SK-N-SH (cell line): ENCODE results near the gene NSMCE4A. TPM values are rescaled to one million over a fixed set of nuclear protein-coding genes. Genes with fewer than 3 reads are reported as not detected.

Source experiments
- CTCF ChIA-PET: fragments of 300-600, 350-600 bp; formaldehyde crosslinking; extraction: SDS; loops from one replicate; lab custom pipeline; 2021; lab: Yijun Ruan, JAX
- POLR2A ChIA-PET: fragments of 350-600 bp; sonication (Branson Sonifier 250); formaldehyde crosslinking; extraction: SDS; loops from one replicate; lab custom pipeline; 2020; ENCODE audit warnings: antibody characterized with exemption, inconsistent platforms; lab: Yijun Ruan, JAX
- DNase-seq: peaks from one replicate; pipeline ENCODE4 v3.0.0; 2012
- H2AFZ ChIP-seq: fragments of 200-600 bp; sonication (generic); 2 replicates; pipeline ENCODE4 v1.8.1; 2016; ENCODE audit warnings: antibody characterized with exemption, mild to moderate bottlenecking, low read depth
- H3F3A ChIP-seq: fragments of 200-600 bp; sonication (generic); replicated peaks from 2 replicates; pipeline ENCODE3; 2016; ENCODE audit warnings: antibody characterized with exemption, mild to moderate bottlenecking; ENCODE audit not compliant: insufficient read depth
- H3K27ac ChIP-seq, 2 experiments: fragments of 200-500 bp in 1 of 2; fragments of 200-600 bp in 1 of 2; sonication (Bioruptor generic) in 1 of 2; sonication (generic), shearing (Covaris generic) in 1 of 2; 2 replicates each; pipeline versions ENCODE4 v1.5.1 to v1.6.1; 2014 to 2016; ENCODE audit warnings: low read depth in 2 of 2, inconsistent platforms in 1 of 2, low read length in 1 of 2, mild to moderate bottlenecking in 1 of 2, mixed read lengths in 1 of 2
- H3K27me3 ChIP-seq: fragments of 200-600 bp; sonication (generic), shearing (Covaris generic); 2 replicates; pipeline ENCODE4 v1.6.1; 2016; ENCODE audit warnings: mixed run types; ENCODE audit not compliant: insufficient read depth
- H3K36me3 ChIP-seq, 2 experiments: fragments of 200-500 bp in 1 of 2; fragments of 200-600 bp in 1 of 2; sonication (Bioruptor generic) in 1 of 2; sonication (generic) in 1 of 2; replicated peaks in 1 of 2; 2 replicates each; pipeline versions ENCODE3 to v1.5.1; 2014 to 2016; ENCODE audit warnings: low read length in 1 of 2, mild to moderate bottlenecking in 1 of 2; ENCODE audit not compliant: insufficient read depth in 2 of 2, control insufficient read depth in 1 of 2
- H3K4me1 ChIP-seq, 2 experiments: fragments of 200-500 bp in 1 of 2; fragments of 200-600 bp in 1 of 2; sonication (Bioruptor generic) in 1 of 2; sonication (generic), shearing (Covaris generic) in 1 of 2; 2 replicates each; pipeline versions ENCODE4 v1.5.1 to v1.6.1; 2014 to 2016; ENCODE audit warnings: low read depth in 1 of 2, low read length in 1 of 2, mixed run types in 1 of 2; ENCODE audit not compliant: insufficient read depth in 2 of 2, control insufficient read depth in 1 of 2
- H3K4me2 ChIP-seq: fragments of 200-600 bp; sonication (generic), shearing (Covaris generic); 2 replicates; pipeline ENCODE4 v1.6.1; 2017; ENCODE audit warnings: mixed run types
- H3K4me3 ChIP-seq, 2 experiments: fragments of 200-500 bp in 1 of 2; fragments of 200-600 bp in 1 of 2; sonication (Bioruptor generic) in 1 of 2; sonication (generic), shearing (Covaris generic) in 1 of 2; 2 replicates each; pipeline versions ENCODE4 v1.5.1 to v1.8.1; 2014 to 2016; ENCODE audit warnings: low read depth in 2 of 2, inconsistent platforms in 1 of 2, low read length in 1 of 2, mild to moderate bottlenecking in 1 of 2, mixed read lengths in 1 of 2, moderate library complexity in 1 of 2
- H3K79me2 ChIP-seq: fragments of 200-600 bp; sonication (generic); 2 replicates; pipeline ENCODE4 v1.8.1; 2017; ENCODE audit warnings: mild to moderate bottlenecking; ENCODE audit not compliant: insufficient read depth
- H3K9ac ChIP-seq: fragments of 200-600 bp; sonication (generic); 2 replicates; pipeline ENCODE4 v1.6.1; 2017; ENCODE audit warnings: mixed run types
- H3K9me2 ChIP-seq: fragments of 200-600 bp; sonication (generic); 2 replicates; pipeline ENCODE4 v1.6.1; 2017; ENCODE audit warnings: mixed run types
- H3K9me3 ChIP-seq: fragments of 200-600 bp; sonication (generic); 2 replicates; pipeline ENCODE4 v1.6.1; 2017; ENCODE audit warnings: mixed run types, mild to moderate bottlenecking, moderate library complexity
- H4K20me1 ChIP-seq: fragments of 200-600 bp; sonication (generic); 2 replicates; pipeline ENCODE4 v1.6.1; 2017; ENCODE audit warnings: mild to moderate bottlenecking, mixed run types; ENCODE audit not compliant: insufficient read depth
- ELF1 ChIP-seq: IDR thresholded peaks from 2 replicates; pipeline ENCODE4 v1.4.0; 2012
- FOSL2 ChIP-seq: IDR thresholded peaks from 2 replicates; pipeline ENCODE4 v1.4.0; 2012; ENCODE audit warnings: low read depth, mild to moderate bottlenecking, moderate library complexity, borderline replicate concordance
- FOXJ3 ChIP-seq: sonication (generic); formaldehyde crosslinking; IDR thresholded peaks from 2 replicates; pipeline ENCODE4 v1.5.1; 2020; ENCODE audit warnings: mild to moderate bottlenecking, missing genetic modification reagents
- IRF3 ChIP-seq: fragments of 150-350 bp; IDR thresholded peaks from 2 replicates; pipeline ENCODE4 v1.6.1; 2016; ENCODE audit warnings: mild to moderate bottlenecking, low read depth, low read length
- JUND ChIP-seq: IDR thresholded peaks from 2 replicates; pipeline ENCODE4 v1.4.0; 2012
- RCOR1 ChIP-seq: fragments of 150-350 bp; IDR thresholded peaks from 2 replicates; pipeline ENCODE4 v1.6.1; 2017; ENCODE audit warnings: antibody characterized with exemption, low read length
- RFX5 ChIP-seq: IDR thresholded peaks from 2 replicates; pipeline ENCODE4 v1.6.1; 2012; ENCODE audit warnings: mild to moderate bottlenecking, improper control_type of control experiment, low read length
- TEAD4 ChIP-seq: IDR thresholded peaks from 2 replicates; pipeline ENCODE4 v1.4.0; 2012; ENCODE audit warnings: mild to moderate bottlenecking, borderline replicate concordance; ENCODE audit not compliant: insufficient read depth
- USF1 ChIP-seq: IDR thresholded peaks from 2 replicates; pipeline ENCODE4 v1.4.0; 2012; ENCODE audit warnings: low read depth, borderline replicate concordance
- USF2 ChIP-seq: fragments of 150-350 bp; IDR thresholded peaks from 2 replicates; pipeline ENCODE4 v1.6.1; 2017; ENCODE audit warnings: antibody characterized with exemption, low read length, low read depth, borderline replicate concordance
- YY1 ChIP-seq: IDR thresholded peaks from 2 replicates; pipeline ENCODE4 v1.4.0; 2012; ENCODE audit warnings: low read depth, mild to moderate bottlenecking
- ZBTB33 ChIP-seq: IDR thresholded peaks from 2 replicates; pipeline ENCODE4 v1.4.0; 2012; ENCODE audit warnings: low read depth, borderline replicate concordance
- WGBS: methylation state at CpG from one replicate; pipeline ENCODE4 v1.1.6; 2017; ENCODE audit warnings: low lambda C conversion rate; 5-methylcytosine and 5-hydroxymethylcytosine counted together
- polyA plus RNA-seq, 3 experiments: library from polyadenylated mRNA; depleted of rRNA; stranded (reverse); fragments of >200 nt; gene quantifications; 2 replicates each; pipeline ENCODE4 v1.2.3, GENCODE V29; 2012

The NSMCE4A gene
- polyA plus RNA-seq, 1 of the 3 experiments (the other 2 are of a cell fraction): 28.5 TPM

DNA sequence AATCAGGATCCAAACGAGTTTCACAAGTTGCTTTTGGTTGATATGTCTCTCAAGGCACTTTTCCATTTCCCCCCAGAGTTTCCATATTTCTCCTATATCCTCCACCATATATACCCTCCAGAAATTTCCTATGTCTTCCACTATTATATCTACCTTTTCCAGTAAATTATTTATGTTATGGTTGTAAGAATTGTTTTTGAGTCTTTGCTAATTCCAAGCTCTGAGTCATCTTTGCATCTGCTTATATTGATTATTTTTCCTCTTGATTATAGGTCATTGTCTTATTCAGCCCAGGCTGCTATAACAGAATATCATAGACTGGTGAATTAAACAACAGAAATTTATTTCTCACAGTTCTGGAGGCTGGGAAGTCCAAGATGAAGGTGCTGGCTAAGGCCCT lies 26.7 kb upstream of the NSMCE4A start:
- 0% methylated on average over 1 of the region's 1 CpG for WGBS
- Histone ChIP-seq H3K27me3 (no peaks in the 10 kb centered on the region), H3K4me3 (no peak overlapping the region), H3F3A (no peaks in the 10 kb centered on the region), H3K9ac (no peak overlapping the region), H2AFZ (no peak overlapping the region), H3K27ac (no peak overlapping the region), H3K79me2 (no peaks in the 10 kb centered on the region), H3K36me3 (no peaks in the 10 kb centered on the region), H3K9me2 (no peaks in the 10 kb centered on the region), H3K9me3 (no peaks in the 10 kb centered on the region), H4K20me1 (no peaks in the 10 kb centered on the region), H3K4me1 (no peaks in the 10 kb centered on the region), H3K4me2 (no peak overlapping the region)
- ChIA-PET CTCF (interaction anchor here (0.7 to 1.4 kb wide), 2 partner anchors 9 to 1494 kb away, joined by 3 read pairs; no protein-coding TSS in a partner anchor), POLR2A (no interaction called here)
- TF ChIP-seq USF1 (no peak), RFX5 (no peak), TEAD4 (no peak), FOXJ3 (no peak)
- DNase-seq: no peak

DNA sequence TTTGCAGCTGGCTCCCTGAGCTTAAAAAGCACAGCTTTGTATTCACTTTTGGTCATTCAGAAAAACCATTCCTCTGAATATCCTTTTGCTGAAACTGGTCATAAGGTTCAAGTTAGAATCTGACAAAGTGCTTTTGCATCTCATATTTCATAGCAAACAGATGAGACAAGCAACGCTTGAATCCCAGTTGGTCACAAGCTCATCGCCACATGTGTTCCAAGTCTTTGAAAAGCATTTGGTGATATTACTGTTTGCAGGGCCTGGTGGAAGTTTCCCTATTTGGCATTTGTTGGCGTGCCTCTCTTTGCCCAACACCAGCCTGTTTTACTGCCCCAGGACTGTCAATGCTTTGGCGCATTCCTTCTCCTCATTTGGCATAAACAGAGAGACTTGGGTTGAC lies 24.3 kb upstream of the NSMCE4A start:
- H3K9ac ChIP-seq: no peak overlapping the region
- H3K4me3 ChIP-seq: no peak overlapping the region
- H3K9me3 ChIP-seq: no peaks in the 10 kb centered on the region
- CTCF ChIA-PET: interaction anchor here (1.6 kb wide), 1 partner anchor 11 kb away, joined by 3 read pairs; no protein-coding TSS in a partner anchor
- H3K4me2 ChIP-seq: no peak overlapping the region
- TF ChIP-seq JUND (no peak), RCOR1 (no peak), ZBTB33 (no peak), USF2 (no peak), TEAD4 (no peak), USF1 (no peak), IRF3 (no peak), ELF1 (no peak), FOSL2 (no peak), YY1 (no peak)
- no peak overlapping the region for H2AFZ ChIP-seq
- no peak for DNase-seq
- H3K36me3 ChIP-seq: no peaks in the 10 kb centered on the region
- H3K4me1 ChIP-seq: no peaks in the 10 kb centered on the region
- WGBS: 71% methylated on average over 4 of the region's 4 CpGs
- no peaks in the 10 kb centered on the region for H3K9me2 ChIP-seq
- POLR2A ChIA-PET: no interaction called here
- no peaks in the 10 kb centered on the region for H3K27me3 ChIP-seq
- H3F3A ChIP-seq: no peaks in the 10 kb centered on the region
- H3K79me2 ChIP-seq: no peaks in the 10 kb centered on the region
- H4K20me1 ChIP-seq: no peaks in the 10 kb centered on the region
- no peak overlapping the region for H3K27ac ChIP-seq
